H9 (cell line): ENCODE results near the gene POLR1C. TPM values are rescaled to one million over a fixed set of nuclear protein-coding genes. Genes with fewer than 3 reads are reported as not detected.

Source experiments
- DNase-seq: peaks from one replicate; pipeline ENCODE4 v3.0.0-alpha.2; 2017
- H2AFZ ChIP-seq: one replicate; pipeline ENCODE4 v1.6.1; 2013; ENCODE audit warnings: mild to moderate bottlenecking, low read length, control low read depth, moderate library complexity
- H2AK5ac ChIP-seq: 2 replicates; pipeline ENCODE4 v1.6.1; 2013; ENCODE audit warnings: low read length, control low read depth, mixed read lengths; ENCODE audit not compliant: insufficient read length
- H2BK120ac ChIP-seq: one replicate; pipeline ENCODE4 v1.6.1; 2013; ENCODE audit warnings: low read depth, mild to moderate bottlenecking, low read length, control low read depth, inconsistent platforms; ENCODE audit not compliant: poor library complexity, severe bottlenecking
- H2BK12ac ChIP-seq: 2 replicates; pipeline ENCODE4 v1.6.1; 2013; ENCODE audit warnings: low read length, control low read depth, mixed read lengths, low read depth; ENCODE audit not compliant: insufficient read length
- H2BK15ac ChIP-seq: 2 replicates; pipeline ENCODE4 v1.6.1; 2013; ENCODE audit warnings: low read depth, low read length, control low read depth
- H2BK20ac ChIP-seq: one replicate; pipeline ENCODE4 v1.6.1; 2013; ENCODE audit warnings: low read depth, mild to moderate bottlenecking, low read length, control low read depth, inconsistent platforms; ENCODE audit not compliant: poor library complexity, severe bottlenecking
- H2BK5ac ChIP-seq: 2 replicates; pipeline ENCODE4 v1.6.1; 2013; ENCODE audit warnings: low read length, control low read depth, mixed read lengths; ENCODE audit not compliant: insufficient read length
- H3K14ac ChIP-seq: 2 replicates; pipeline ENCODE4 v1.6.1; 2013; ENCODE audit warnings: low read length, control low read depth; ENCODE audit not compliant: insufficient read depth
- H3K18ac ChIP-seq: 2 replicates; pipeline ENCODE4 v1.6.1; 2013; ENCODE audit warnings: low read depth, mild to moderate bottlenecking, mixed read lengths, low read length, control low read depth; ENCODE audit not compliant: insufficient read length
- H3K23ac ChIP-seq: 2 replicates; pipeline ENCODE4 v1.6.1; 2013; ENCODE audit warnings: low read length, control low read depth, mixed read lengths, low read depth; ENCODE audit not compliant: insufficient read length
- H3K23me2 ChIP-seq: 2 replicates; pipeline ENCODE4 v1.6.1; 2013; ENCODE audit warnings: low read depth, mild to moderate bottlenecking, mixed read lengths, low read length, control low read depth; ENCODE audit not compliant: insufficient read length, poor library complexity, severe bottlenecking
- H3K27ac ChIP-seq: 2 replicates; pipeline ENCODE4 v1.5.1; 2013; ENCODE audit warnings: low read length, control low read depth, mixed read lengths, low read depth; ENCODE audit not compliant: insufficient read length
- H3K27me3 ChIP-seq: 2 replicates; pipeline ENCODE4 v1.6.1; 2013; ENCODE audit warnings: low read length, control low read depth, inconsistent platforms; ENCODE audit not compliant: insufficient read depth
- H3K4ac ChIP-seq: 2 replicates; pipeline ENCODE4 v1.6.1; 2013; ENCODE audit warnings: low read depth, mild to moderate bottlenecking, control low read depth, inconsistent platforms, low read length, moderate library complexity
- H3K4me1 ChIP-seq: 2 replicates; pipeline ENCODE4 v1.6.1; 2013; ENCODE audit warnings: low read length, control low read depth, inconsistent platforms; ENCODE audit not compliant: insufficient read depth
- H3K4me2 ChIP-seq: 2 replicates; pipeline ENCODE4 v1.6.1; 2013; ENCODE audit warnings: low read length, control low read depth, mixed read lengths; ENCODE audit not compliant: insufficient read length, insufficient read depth
- H3K56ac ChIP-seq: 2 replicates; pipeline ENCODE4 v1.6.1; 2013; ENCODE audit warnings: low read depth, mild to moderate bottlenecking, mixed read lengths, low read length, control low read depth; ENCODE audit not compliant: insufficient read length
- H3K79me1 ChIP-seq: 2 replicates; pipeline ENCODE4 v1.6.1; 2013; ENCODE audit warnings: low read depth, mild to moderate bottlenecking, moderate library complexity, low read length, control low read depth, inconsistent platforms; ENCODE audit not compliant: insufficient read depth, poor library complexity, severe bottlenecking
- H3K79me2 ChIP-seq: 2 replicates; pipeline ENCODE4 v1.6.1; 2013; ENCODE audit warnings: low read length, control low read depth, inconsistent platforms; ENCODE audit not compliant: insufficient read depth
- H3K9ac ChIP-seq: 2 replicates; pipeline ENCODE4 v1.6.1; 2013; ENCODE audit warnings: low read length, control low read depth, mixed read lengths; ENCODE audit not compliant: insufficient read length; ENCODE audit errors: extremely low read depth
- H3K9me3 ChIP-seq: one replicate; pipeline ENCODE4 v1.6.1; 2013; ENCODE audit warnings: low read depth, low read length, inconsistent platforms; ENCODE audit not compliant: control insufficient read depth
- H3T11ph ChIP-seq: one replicate; pipeline ENCODE4 v1.6.1; 2013; ENCODE audit warnings: mild to moderate bottlenecking, low read length, control low read depth, inconsistent platforms
- H4K20me1 ChIP-seq: one replicate; pipeline ENCODE4 v1.6.1; 2013; ENCODE audit not compliant: control insufficient read depth, insufficient read length, insufficient read depth
- H4K5ac ChIP-seq: 2 replicates; pipeline ENCODE4 v1.6.1; 2013; ENCODE audit warnings: low read depth, mild to moderate bottlenecking, mixed read lengths, low read length, control low read depth; ENCODE audit not compliant: insufficient read length
- H4K8ac ChIP-seq: replicated peaks from 2 replicates; pipeline ENCODE4 v1.6.1; 2013; ENCODE audit warnings: low read length, control low read depth, mixed read lengths, low read depth; ENCODE audit not compliant: insufficient read length
- H4K91ac ChIP-seq: 2 replicates; pipeline ENCODE4 v1.6.1; 2013; ENCODE audit warnings: low read depth, mild to moderate bottlenecking, moderate library complexity, mixed read lengths, low read length, control low read depth; ENCODE audit not compliant: insufficient read length
- H3K27ac Mint-ChIP-seq, 3 experiments: 2 replicates in 2 of 3; 3 replicates in 1 of 3; pipeline ENCODE4 v1.8.0; 2020 to 2021; ENCODE audit warnings: mixed read lengths in 3 of 3, mild to moderate bottlenecking in 1 of 3, moderate library complexity in 1 of 3
- H3K27me3 Mint-ChIP-seq: 2 replicates; pipeline ENCODE4 v1.8.0; 2021; ENCODE audit warnings: low read depth, mild to moderate bottlenecking, moderate library complexity, mixed read lengths
- H3K36me3 Mint-ChIP-seq, 3 experiments: 2 replicates in 2 of 3; 3 replicates in 1 of 3; pipeline ENCODE4 v1.8.0; 2020 to 2021; ENCODE audit warnings: low read depth in 3 of 3, mixed read lengths in 3 of 3; ENCODE audit not compliant: insufficient read depth in 1 of 3
- H3K4me1 Mint-ChIP-seq, 2 experiments: 2 replicates each; pipeline ENCODE4 v1.8.0; 2020; ENCODE audit warnings: mixed read lengths in 2 of 2
- H3K4me3 Mint-ChIP-seq, 2 experiments: 2 replicates in 1 of 2; 3 replicates in 1 of 2; pipeline ENCODE4 v1.8.0; 2020 to 2021; ENCODE audit warnings: mild to moderate bottlenecking in 2 of 2, mixed read lengths in 2 of 2, moderate library complexity in 1 of 2
- H3K9me3 Mint-ChIP-seq, 2 experiments: 2 replicates in 1 of 2; 3 replicates in 1 of 2; pipeline ENCODE4 v1.8.0; 2020; ENCODE audit warnings: mild to moderate bottlenecking in 2 of 2, mixed read lengths in 2 of 2, moderate library complexity in 1 of 2
- CTCF ChIP-seq: fragments of 200-600 bp; sonication (generic); conservative IDR thresholded peaks from 3 replicates; pipeline ENCODE4 v1.8.0; 2021; ENCODE audit warnings: antibody characterized with exemption, mild to moderate bottlenecking
- WGBS: extraction: QIAGEN DNeasy Blood & Tissue Kit; methylation state at CpG from one replicate; pipeline ENCODE4 v1.1.7; 2013; ENCODE audit warnings: missing lambda C conversion rate, low lambda C conversion rate, mixed read lengths; ENCODE audit not compliant: insufficient read length; ENCODE audit errors: extremely low coverage; 5-methylcytosine and 5-hydroxymethylcytosine counted together
- total RNA-seq: library from RNA; stranded (reverse); gene quantifications from 2 replicates; pipeline ENCODE4 v1.2.1, GENCODE V29; 2021

The POLR1C gene
- total RNA-seq, 1 experiment from 2014 or later: 75.8 TPM

DNA sequence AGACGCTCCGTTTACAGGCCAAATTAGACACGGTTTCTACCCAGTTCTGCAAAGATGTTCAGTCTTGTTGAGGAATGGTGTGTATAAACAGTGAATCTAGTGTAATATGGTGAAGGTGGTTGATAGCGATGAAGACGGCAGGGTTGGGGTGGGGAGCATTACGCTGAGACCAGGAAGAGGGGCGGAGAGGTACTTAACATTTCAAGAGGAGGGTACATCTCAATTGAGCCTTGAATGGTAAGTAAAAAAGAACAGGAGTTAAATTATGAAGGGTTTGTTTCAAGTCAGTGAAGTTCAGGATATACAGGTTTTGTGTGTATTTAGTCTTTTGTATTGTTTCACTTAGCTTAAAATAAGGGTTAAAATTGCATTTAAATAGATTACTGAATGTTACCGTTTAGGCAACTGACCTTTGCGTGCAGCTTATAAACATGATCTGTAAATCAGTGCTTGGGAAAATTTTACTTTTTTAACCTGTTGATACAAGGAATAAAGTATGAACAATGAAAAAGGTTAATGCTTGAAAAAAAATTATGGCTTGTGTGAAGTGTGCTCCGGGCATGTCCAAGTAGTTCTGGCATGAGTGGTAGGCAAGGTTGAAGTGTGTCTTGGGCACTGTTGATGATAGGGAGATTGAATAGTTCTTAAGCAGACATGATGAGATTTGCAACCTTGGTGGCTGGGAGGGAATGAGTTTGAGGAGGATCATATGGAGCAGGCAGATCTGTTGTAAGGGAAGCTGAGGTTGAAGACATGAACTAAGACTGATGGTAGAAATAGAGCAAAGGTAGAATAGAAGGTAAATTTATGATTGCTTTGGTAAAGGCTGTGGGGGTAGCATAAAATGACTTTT is 842 bp downstream of the POLR1C start:
- H3K23me2 ChIP-seq: peaks cover 9% of the 10 kb centered on the region
- no peak for DNase-seq
- H3K27ac ChIP-seq: no peak overlapping the region
- H2BK15ac ChIP-seq: no peak overlapping the region
- Mint-ChIP-seq H3K4me1 (peaks cover 12% of the 10 kb centered on the region in 2 experiments), H3K27ac (no peak overlapping the region), H3K27me3 (no peaks in the 10 kb centered on the region), H3K36me3 (peaks cover 35 to 43% (median 36%) of the 10 kb centered on the region in 3 experiments), H3K4me3 (no peak overlapping the region), H3K9me3 (no peaks in the 10 kb centered on the region)
- no peak overlapping the region for H2BK12ac ChIP-seq
- H2BK20ac ChIP-seq: no peak overlapping the region
- H4K91ac ChIP-seq: no peak overlapping the region
- H3K79me2 ChIP-seq: peaks cover 17% of the 10 kb centered on the region; the same call in 1 of the 2 replicates
- no peak for TF ChIP-seq CTCF
- H4K5ac ChIP-seq: no peak overlapping the region
- no peaks in the 10 kb centered on the region for H3K4me1 ChIP-seq
- no peak overlapping the region for H3K4ac ChIP-seq
- WGBS: no CpG with 5 or more reads among the region's 10 CpGs
- no peak overlapping the region for H2AFZ ChIP-seq
- peaks cover 13% of the 10 kb centered on the region for H3K79me1 ChIP-seq
- peak overlapping the region; percentile 99 for H3K9ac ChIP-seq
- no peaks in the 10 kb centered on the region for H3K9me3 ChIP-seq
- no peak overlapping the region for H4K8ac ChIP-seq
- H3K56ac ChIP-seq: no peak overlapping the region
- no peak overlapping the region for H3K18ac ChIP-seq
- no peak overlapping the region for H2BK5ac ChIP-seq
- H3K14ac ChIP-seq: peak overlapping the region; percentile 94
- no peak overlapping the region for H3T11ph ChIP-seq
- no peak overlapping the region for H2BK120ac ChIP-seq
- no peaks in the 10 kb centered on the region for H4K20me1 ChIP-seq
- peak overlapping the region; percentile 98 for H3K4me2 ChIP-seq
- H3K27me3 ChIP-seq: no peaks in the 10 kb centered on the region
- H2AK5ac ChIP-seq: no peak overlapping the region
- H3K23ac ChIP-seq: no peak overlapping the region
